GM20000 (cell line): ENCODE data around the gene CBX4.

Experiments
- DNase-seq: peaks from one replicate; pipeline ENCODE4 v3.0.0; 2012; ENCODE audit warnings: low spot score
- TF ChIP-seq, protein P1 (sequence below): IDR thresholded peaks from 2 replicates; pipeline ENCODE4 v1.5.1; 2012; ENCODE audit warnings: mild to moderate bottlenecking, control low read depth; ENCODE audit errors: extremely low read depth, missing control alignments

CBX4 gene

DNA sequence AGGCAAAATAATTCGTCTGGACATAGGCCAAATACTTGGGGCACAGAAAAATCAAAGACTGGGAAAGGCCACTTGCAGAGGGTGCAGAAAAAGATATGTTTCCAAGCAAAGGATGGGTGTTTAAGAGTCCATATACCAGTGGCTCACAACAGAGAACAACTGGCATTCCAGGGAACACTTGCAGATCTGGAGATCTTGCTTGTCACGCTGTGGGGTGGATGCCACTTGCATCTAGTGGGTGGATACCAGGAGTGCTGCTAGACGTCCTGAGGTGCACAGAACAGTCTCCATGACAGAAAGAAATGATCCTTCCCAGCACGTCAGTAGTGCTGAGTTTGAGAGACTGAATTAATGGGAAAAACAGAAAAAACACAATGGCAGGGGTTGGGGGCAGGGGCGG is 50.8 kb downstream of the CBX4 start:
- TF ChIP-seq, protein P1, sequence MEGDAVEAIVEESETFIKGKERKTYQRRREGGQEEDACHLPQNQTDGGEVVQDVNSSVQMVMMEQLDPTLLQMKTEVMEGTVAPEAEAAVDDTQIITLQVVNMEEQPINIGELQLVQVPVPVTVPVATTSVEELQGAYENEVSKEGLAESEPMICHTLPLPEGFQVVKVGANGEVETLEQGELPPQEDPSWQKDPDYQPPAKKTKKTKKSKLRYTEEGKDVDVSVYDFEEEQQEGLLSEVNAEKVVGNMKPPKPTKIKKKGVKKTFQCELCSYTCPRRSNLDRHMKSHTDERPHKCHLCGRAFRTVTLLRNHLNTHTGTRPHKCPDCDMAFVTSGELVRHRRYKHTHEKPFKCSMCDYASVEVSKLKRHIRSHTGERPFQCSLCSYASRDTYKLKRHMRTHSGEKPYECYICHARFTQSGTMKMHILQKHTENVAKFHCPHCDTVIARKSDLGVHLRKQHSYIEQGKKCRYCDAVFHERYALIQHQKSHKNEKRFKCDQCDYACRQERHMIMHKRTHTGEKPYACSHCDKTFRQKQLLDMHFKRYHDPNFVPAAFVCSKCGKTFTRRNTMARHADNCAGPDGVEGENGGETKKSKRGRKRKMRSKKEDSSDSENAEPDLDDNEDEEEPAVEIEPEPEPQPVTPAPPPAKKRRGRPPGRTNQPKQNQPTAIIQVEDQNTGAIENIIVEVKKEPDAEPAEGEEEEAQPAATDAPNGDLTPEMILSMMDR: no peak
- no peak for DNase-seq

DNA sequence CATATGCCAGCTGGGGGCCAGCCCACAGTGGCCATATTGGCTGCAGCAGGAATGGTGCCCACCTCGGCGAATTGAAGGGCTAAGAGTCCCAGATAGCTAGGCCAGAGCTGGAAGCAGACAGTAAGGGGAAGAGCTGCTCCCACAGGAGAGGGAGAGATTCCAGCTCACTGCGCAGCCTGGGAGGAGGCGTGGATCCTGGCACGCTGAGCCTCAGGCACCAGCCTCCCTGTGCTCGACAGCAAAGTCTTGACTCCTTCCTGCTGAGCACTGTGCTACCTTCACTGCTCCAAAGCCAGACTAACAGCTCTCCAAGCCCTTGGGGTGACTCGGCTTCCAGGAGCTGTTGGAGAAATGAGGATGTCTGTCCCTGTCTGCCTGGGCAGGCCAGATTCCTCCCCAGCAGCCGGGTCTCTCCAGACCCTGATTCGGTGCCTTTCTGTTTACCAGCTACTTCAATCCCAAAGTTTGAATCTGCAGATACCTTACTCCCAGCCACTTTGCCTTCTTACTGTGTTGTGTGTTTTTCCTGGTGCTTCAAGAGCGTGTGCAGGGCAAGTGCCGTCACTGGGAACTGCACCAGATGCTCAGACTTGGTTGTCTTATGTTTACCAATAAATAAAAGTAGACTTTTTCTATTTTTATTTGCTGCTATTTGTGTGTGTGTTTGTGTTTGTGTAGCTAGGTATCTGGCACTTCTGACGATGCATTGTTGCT is 52.2 kb downstream of the CBX4 start:
- TF ChIP-seq, protein P1: no peak
- no peak for DNase-seq

DNA sequence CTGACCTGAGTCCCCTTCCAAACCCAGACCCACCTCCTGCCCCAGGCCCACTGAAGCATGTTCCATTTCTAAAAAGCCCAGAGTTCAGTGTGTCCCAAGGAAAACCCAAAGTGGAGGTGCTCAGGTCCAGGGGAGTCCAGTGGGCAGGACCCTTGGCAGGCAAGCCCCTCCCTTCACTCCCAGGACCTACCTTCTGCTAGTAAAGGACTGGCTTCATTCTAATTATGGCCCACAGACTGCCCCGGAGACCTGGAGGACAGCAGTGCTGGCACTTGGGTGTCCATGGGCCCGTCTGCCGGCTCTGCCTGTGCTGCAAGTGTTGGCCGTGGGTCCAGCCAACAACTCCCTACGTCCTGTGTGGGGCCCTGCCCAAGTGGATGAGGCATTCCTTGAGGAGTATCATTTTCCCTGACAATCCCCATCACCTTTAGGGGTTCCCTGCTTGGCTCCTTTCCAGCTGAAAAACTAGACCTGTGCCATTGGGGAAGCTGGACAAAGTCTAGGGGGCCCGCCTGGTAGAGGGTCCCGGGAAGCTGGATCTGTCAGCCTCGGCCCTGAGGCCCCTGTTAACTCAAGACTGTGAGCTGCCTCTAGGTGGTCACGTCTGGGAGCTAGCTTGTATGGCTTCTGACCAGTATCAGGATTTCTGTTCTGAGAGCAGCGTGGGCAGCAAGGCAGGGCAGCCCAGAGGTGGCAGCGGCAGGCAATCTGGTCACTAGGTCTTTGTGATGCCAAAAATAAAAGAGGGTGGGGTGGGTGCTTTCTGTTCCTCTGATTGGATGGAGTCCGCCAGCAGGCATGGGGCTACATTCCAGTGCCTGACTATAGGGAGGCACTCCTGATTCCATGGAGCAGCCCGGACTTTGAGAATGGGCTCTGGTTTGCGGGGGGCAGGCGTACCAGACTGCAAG is 53.1 kb downstream of the CBX4 start:
- TF ChIP-seq, protein P1: no peak
- DNase-seq: no peak

DNA sequence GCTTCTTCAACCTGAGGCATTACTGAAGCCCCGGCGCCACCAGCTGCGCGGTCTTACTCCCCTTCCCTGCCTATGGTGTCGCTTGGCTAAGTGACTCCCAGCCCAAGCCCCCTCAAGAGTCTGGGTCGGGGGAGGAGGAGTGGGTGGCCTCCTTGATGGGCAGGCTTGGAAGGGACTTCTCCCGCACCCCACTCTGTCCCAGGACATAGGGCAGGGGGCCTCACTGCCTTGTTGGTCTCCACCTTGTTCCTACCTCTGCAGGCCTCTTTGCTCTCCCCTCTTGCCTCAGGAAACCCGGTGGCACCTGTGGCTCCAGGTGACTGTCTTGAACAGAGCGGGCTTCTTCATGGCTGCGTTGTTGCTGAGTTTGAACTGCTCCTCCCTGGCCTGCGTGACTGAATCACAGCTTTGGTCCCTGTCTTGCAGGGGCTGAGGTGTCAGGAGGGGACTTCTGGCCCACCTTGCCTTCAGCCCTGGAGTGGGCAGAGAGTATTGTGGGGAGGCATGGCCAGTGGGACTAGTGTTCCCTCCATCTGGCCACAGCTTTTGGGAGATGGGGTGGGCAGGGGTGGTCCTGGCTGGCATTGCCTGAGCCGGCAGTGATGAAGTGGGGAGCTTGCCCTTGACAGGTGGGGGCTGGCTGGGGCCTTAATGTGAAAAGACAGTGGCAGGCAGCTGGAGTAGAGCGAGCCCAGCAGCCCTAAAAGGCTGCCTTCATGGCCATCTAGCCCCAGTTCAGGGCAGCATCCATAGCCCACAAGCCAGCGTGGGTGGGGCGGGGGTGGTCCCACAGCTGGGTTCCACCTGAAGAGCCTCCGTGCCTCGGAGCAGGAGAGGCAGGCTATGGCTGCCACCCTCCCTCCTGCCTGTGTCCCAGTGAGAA is 54.0 kb downstream of the CBX4 start:
- TF ChIP-seq, protein P1: no peak
- DNase-seq: no peak

DNA sequence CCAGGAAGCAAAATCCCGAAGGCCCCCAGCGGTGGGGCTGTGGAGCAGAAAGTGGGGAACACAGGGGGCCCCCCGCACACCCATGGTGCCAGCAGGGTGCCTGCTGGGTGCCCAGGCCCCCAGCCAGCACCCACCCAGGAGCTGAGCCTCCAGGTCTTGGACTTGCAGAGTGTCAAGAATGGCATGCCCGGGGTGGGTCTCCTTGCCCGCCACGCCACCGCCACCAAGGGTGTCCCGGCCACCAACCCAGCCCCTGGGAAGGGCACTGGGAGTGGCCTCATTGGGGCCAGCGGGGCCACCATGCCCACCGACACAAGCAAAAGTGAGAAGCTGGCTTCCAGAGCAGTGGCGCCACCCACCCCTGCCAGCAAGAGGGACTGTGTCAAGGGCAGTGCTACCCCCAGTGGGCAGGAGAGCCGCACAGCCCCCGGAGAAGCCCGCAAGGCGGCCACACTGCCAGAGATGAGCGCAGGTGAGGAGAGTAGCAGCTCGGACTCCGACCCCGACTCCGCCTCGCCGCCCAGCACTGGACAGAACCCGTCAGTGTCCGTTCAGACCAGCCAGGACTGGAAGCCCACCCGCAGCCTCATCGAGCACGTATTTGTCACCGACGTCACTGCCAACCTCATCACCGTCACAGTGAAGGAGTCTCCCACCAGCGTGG is 54.8 kb downstream of the CBX4 start:
- TF ChIP-seq, protein P1: no peak
- no peak for DNase-seq

DNA sequence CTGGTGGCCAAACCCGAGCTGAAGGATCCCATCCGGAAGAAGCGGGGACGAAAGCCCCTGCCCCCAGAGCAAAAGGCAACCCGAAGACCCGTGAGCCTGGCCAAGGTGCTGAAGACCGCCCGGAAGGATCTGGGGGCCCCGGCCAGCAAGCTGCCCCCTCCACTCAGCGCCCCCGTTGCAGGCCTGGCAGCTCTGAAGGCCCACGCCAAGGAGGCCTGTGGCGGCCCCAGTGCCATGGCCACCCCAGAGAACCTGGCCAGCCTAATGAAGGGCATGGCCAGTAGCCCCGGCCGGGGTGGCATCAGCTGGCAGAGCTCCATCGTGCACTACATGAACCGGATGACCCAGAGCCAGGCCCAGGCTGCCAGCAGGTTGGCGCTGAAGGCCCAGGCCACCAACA is 55.3 kb downstream of the CBX4 start:
- no peak for DNase-seq

More for the DNA sequence above, 55.3 kb downstream of the CBX4 start:
- TF ChIP-seq, protein P1: no peak
